ENCODE measurements around the gene ACTN4.

The ACTN4 gene

DNA sequence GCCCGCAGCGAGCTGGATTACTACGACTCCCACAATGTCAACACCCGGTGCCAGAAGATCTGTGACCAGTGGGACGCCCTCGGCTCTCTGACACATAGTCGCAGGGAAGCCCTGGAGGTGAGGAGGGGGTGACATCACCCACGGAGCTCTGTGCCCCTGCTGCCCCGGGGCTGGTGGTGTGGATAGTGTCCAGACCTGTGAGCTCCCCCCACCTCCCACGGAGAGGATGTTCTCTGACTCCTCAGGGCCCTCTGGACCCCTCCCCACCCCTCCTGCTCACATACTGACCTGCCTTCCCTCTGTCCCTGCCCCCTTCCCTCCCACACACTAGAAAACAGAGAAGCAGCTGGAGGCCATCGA, 76.1 kb downstream of the ACTN4 start:
- no peaks in the 10 kb centered on the region for H3K79me1 ChIP-seq (ENCODE audit: low read length)
- no peak overlapping the region for H4K5ac ChIP-seq (ENCODE audit: low read length)
- no peak overlapping the region for H2AK5ac ChIP-seq (ENCODE audit: low read length)
- H3K18ac ChIP-seq (ENCODE audit: low read length): no peak overlapping the region
- no peak overlapping the region for H3K4me3 ChIP-seq (ENCODE audit: low read length)
- no peak overlapping the region for H2BK15ac ChIP-seq (replicated peaks; ENCODE audit: low read depth)
- no peak overlapping the region for H3K56ac ChIP-seq (ENCODE audit: low read length)
- H3K9ac ChIP-seq (ENCODE audit: low read length): no peak overlapping the region
- no peaks in the 10 kb centered on the region for H3K79me2 ChIP-seq (ENCODE audit: control insufficient read depth, insufficient read depth, low read length)
- H4K8ac ChIP-seq (ENCODE audit: low read depth, low read length): no peak overlapping the region
- no peak overlapping the region for H3K23ac ChIP-seq (ENCODE audit: low read length)
- H2BK120ac ChIP-seq (ENCODE audit: low read depth, low read length): no peak overlapping the region
- no peak overlapping the region for H2BK5ac ChIP-seq (ENCODE audit: low read length)
- H3K27ac ChIP-seq (ENCODE audit: low read depth, low read length): no peak overlapping the region
- no peak overlapping the region for H3K4ac ChIP-seq (ENCODE audit: low read depth, low read length)
- H3K4me2 ChIP-seq (ENCODE audit: low read length): no peak overlapping the region
- peaks cover 28% of the 10 kb centered on the region for H3K36me3 ChIP-seq (ENCODE audit: control insufficient read depth, insufficient read depth, low read length)
- H3K27me3 ChIP-seq (ENCODE audit: insufficient read depth, low read length, poor library complexity): no peaks in the 10 kb centered on the region
- no peak for DNase-seq
- WGBS (ENCODE audit: extremely low coverage, insufficient coverage, low lambda C conversion rate): no CpG with 5 or more reads among the region's 11 CpGs
- no peaks in the 10 kb centered on the region for H3K4me1 ChIP-seq (ENCODE audit: control insufficient read depth, low read depth, low read length)

DNA sequence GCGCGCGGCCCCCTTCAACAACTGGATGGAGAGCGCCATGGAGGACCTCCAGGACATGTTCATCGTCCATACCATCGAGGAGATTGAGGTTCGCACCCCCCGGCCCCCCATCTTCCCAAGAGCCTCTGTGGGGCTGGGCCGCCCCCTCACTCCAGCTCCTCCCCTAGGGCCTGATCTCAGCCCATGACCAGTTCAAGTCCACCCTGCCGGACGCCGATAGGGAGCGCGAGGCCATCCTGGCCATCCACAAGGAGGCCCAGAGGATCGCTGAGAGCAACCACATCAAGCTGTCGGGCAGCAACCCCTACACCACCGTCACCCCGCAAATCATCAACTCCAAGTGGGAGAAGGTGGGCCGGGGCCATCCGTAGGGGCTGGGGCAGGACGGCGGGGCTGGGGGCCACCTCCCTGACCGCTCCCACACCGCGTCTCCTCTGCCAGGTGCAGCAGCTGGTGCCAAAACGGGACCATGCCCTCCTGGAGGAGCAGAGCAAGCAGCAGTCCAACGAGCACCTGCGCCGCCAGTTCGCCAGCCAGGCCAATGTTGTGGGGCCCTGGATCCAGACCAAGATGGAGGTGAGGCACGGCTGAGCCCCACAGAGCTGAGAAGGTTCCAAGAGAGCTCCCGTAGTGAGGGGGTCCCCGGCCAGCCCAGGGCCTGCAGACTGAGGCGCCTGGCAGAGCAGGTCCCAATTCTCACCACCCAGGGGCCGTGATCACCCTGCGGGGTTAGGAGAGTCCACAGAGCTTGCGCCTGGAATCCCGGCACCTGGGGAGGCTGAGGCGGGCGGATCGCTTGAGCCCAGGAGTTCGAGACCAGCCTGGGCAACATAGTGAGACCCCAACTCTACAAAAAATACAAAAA, 76.8 kb downstream of the ACTN4 start:
- no peak overlapping the region for H2BK5ac ChIP-seq (ENCODE audit: low read length)
- H3K27ac ChIP-seq (ENCODE audit: low read depth, low read length): no peak overlapping the region
- no peak overlapping the region for H3K23ac ChIP-seq (ENCODE audit: low read length)
- H3K4me1 ChIP-seq (ENCODE audit: control insufficient read depth, low read depth, low read length): no peaks in the 10 kb centered on the region
- DNase-seq: no peak
- no peak overlapping the region for H3K18ac ChIP-seq (ENCODE audit: low read length)
- H3K79me2 ChIP-seq (ENCODE audit: control insufficient read depth, insufficient read depth, low read length): no peaks in the 10 kb centered on the region
- no peaks in the 10 kb centered on the region for H3K79me1 ChIP-seq (ENCODE audit: low read length)
- H2AK5ac ChIP-seq (ENCODE audit: low read length): no peak overlapping the region
- no peak overlapping the region for H4K5ac ChIP-seq (ENCODE audit: low read length)
- no peak overlapping the region for H3K4me2 ChIP-seq (ENCODE audit: low read length)
- H3K36me3 ChIP-seq (ENCODE audit: control insufficient read depth, insufficient read depth, low read length): peaks cover 28% of the 10 kb centered on the region
- H3K27me3 ChIP-seq (ENCODE audit: insufficient read depth, low read length, poor library complexity): no peaks in the 10 kb centered on the region
- no CpG with 5 or more reads among the region's 42 CpGs for WGBS (ENCODE audit: extremely low coverage, insufficient coverage, low lambda C conversion rate)
- H4K8ac ChIP-seq (ENCODE audit: low read depth, low read length): no peak overlapping the region
- no peak overlapping the region for H3K4me3 ChIP-seq (ENCODE audit: low read length)
- H3K9ac ChIP-seq (ENCODE audit: low read length): no peak overlapping the region
- H3K56ac ChIP-seq (ENCODE audit: low read length): peak overlapping the region; percentile 15
- H2BK120ac ChIP-seq (ENCODE audit: low read depth, low read length): no peak overlapping the region
- H2BK15ac ChIP-seq (replicated peaks; ENCODE audit: low read depth): no peak overlapping the region
- H3K4ac ChIP-seq (ENCODE audit: low read depth, low read length): no peak overlapping the region

GRCh38 chr19:38725469-38726283, 78.2 kb downstream of the ACTN4 start:
- H3K18ac ChIP-seq (ENCODE audit: low read length): no peak overlapping the region

GRCh38 chr19:38726284-38726673, 78.8 kb downstream of the ACTN4 start:
- Histone ChIP-seq H2BK5ac (ENCODE audit: low read length) (no peak overlapping the region), H2AK5ac (ENCODE audit: low read length) (no peak overlapping the region), H3K4me2 (ENCODE audit: low read length) (no peak overlapping the region), H4K5ac (ENCODE audit: low read length) (no peak overlapping the region), H3K56ac (ENCODE audit: low read length) (no peak overlapping the region), H3K9ac (ENCODE audit: low read length) (no peak overlapping the region), H3K4ac (ENCODE audit: low read depth, low read length) (no peak overlapping the region), H2BK15ac (replicated peaks; ENCODE audit: low read depth) (no peak overlapping the region), H3K18ac (ENCODE audit: low read length) (no peak overlapping the region), H2BK120ac (ENCODE audit: low read depth, low read length) (no peak overlapping the region), H4K8ac (ENCODE audit: low read depth, low read length) (no peak overlapping the region), H3K79me2 (ENCODE audit: control insufficient read depth, insufficient read depth, low read length) (no peaks in the 10 kb centered on the region), H3K27me3 (ENCODE audit: insufficient read depth, low read length, poor library complexity) (no peaks in the 10 kb centered on the region), H3K4me1 (ENCODE audit: control insufficient read depth, low read depth, low read length) (no peaks in the 10 kb centered on the region), H3K23ac (ENCODE audit: low read length) (no peak overlapping the region), H3K27ac (ENCODE audit: low read depth, low read length) (no peak overlapping the region), H3K4me3 (ENCODE audit: low read length) (no peak overlapping the region), H3K36me3 (ENCODE audit: control insufficient read depth, insufficient read depth, low read length) (peaks cover 27% of the 10 kb centered on the region), H3K79me1 (ENCODE audit: low read length) (no peaks in the 10 kb centered on the region)
- DNase-seq: no peak
- no CpG with 5 or more reads among the region's 6 CpGs for WGBS (ENCODE audit: extremely low coverage, insufficient coverage, low lambda C conversion rate)

More at GRCh38 chr19:38725469-38726283, 78.2 kb downstream of the ACTN4 start:
- no peak overlapping the region for H2AK5ac ChIP-seq (ENCODE audit: low read length)
- no peak overlapping the region for H3K27ac ChIP-seq (ENCODE audit: low read depth, low read length)
- H3K4me1 ChIP-seq (ENCODE audit: control insufficient read depth, low read depth, low read length): no peaks in the 10 kb centered on the region
- DNase-seq: no peak
- no peak overlapping the region for H3K9ac ChIP-seq (ENCODE audit: low read length)
- WGBS (ENCODE audit: extremely low coverage, insufficient coverage, low lambda C conversion rate): no CpG with 5 or more reads among the region's 21 CpGs
- H3K36me3 ChIP-seq (ENCODE audit: control insufficient read depth, insufficient read depth, low read length): peaks cover 29% of the 10 kb centered on the region
- no peaks in the 10 kb centered on the region for H3K79me1 ChIP-seq (ENCODE audit: low read length)
- H3K79me2 ChIP-seq (ENCODE audit: control insufficient read depth, insufficient read depth, low read length): no peaks in the 10 kb centered on the region
- no peak overlapping the region for H3K56ac ChIP-seq (ENCODE audit: low read length)
- H2BK5ac ChIP-seq (ENCODE audit: low read length): no peak overlapping the region
- no peak overlapping the region for H4K8ac ChIP-seq (ENCODE audit: low read depth, low read length)
- no peak overlapping the region for H3K23ac ChIP-seq (ENCODE audit: low read length)
- H3K27me3 ChIP-seq (ENCODE audit: insufficient read depth, low read length, poor library complexity): no peaks in the 10 kb centered on the region
- no peak overlapping the region for H3K4ac ChIP-seq (ENCODE audit: low read depth, low read length)
- no peak overlapping the region for H2BK120ac ChIP-seq (ENCODE audit: low read depth, low read length)
- H2BK15ac ChIP-seq (replicated peaks; ENCODE audit: low read depth): no peak overlapping the region
- H3K4me3 ChIP-seq (ENCODE audit: low read length): no peak overlapping the region
- H4K5ac ChIP-seq (ENCODE audit: low read length): no peak overlapping the region
- no peak overlapping the region for H3K4me2 ChIP-seq (ENCODE audit: low read length)

DNA sequence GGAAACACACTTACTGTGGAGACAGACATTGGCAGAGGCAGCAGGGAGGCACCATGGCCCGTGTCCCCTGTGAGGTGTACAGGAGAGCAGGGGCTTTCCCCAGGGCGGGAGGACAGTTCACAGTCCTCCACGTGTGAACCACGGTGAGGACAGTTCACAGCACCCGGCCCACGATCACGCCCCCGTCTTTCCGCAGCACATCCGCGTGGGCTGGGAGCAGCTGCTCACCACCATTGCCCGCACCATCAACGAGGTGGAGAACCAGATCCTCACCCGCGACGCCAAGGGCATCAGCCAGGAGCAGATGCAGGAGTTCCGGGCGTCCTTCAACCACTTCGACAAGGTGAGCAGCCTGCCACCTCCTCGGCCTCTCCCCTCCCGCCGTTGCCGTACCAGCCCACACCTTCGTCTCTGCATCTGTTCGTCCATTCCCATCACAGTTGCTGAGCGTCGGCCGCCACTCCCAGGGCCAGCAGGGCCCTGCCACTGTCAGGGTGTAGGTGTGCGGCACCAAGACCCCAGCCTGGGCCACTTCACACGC, 79.4 kb downstream of the ACTN4 start:
- H3K56ac ChIP-seq (ENCODE audit: low read length): no peak overlapping the region
- no CpG with 5 or more reads among the region's 30 CpGs for WGBS (ENCODE audit: extremely low coverage, insufficient coverage, low lambda C conversion rate)
- no peak overlapping the region for H2BK5ac ChIP-seq (ENCODE audit: low read length)
- no peak overlapping the region for H3K4me2 ChIP-seq (ENCODE audit: low read length)
- H3K27me3 ChIP-seq (ENCODE audit: insufficient read depth, low read length, poor library complexity): no peaks in the 10 kb centered on the region
- H4K5ac ChIP-seq (ENCODE audit: low read length): no peak overlapping the region
- no peak overlapping the region for H3K4ac ChIP-seq (ENCODE audit: low read depth, low read length)
- no peak overlapping the region for H3K9ac ChIP-seq (ENCODE audit: low read length)
- H3K79me2 ChIP-seq (ENCODE audit: control insufficient read depth, insufficient read depth, low read length): no peaks in the 10 kb centered on the region
- DNase-seq: no peak
- H3K18ac ChIP-seq (ENCODE audit: low read length): no peak overlapping the region
- no peak overlapping the region for H3K23ac ChIP-seq (ENCODE audit: low read length)
- H2AK5ac ChIP-seq (ENCODE audit: low read length): no peak overlapping the region
- no peak overlapping the region for H2BK15ac ChIP-seq (replicated peaks; ENCODE audit: low read depth)
- H3K27ac ChIP-seq (ENCODE audit: low read depth, low read length): no peak overlapping the region
- H3K79me1 ChIP-seq (ENCODE audit: low read length): no peaks in the 10 kb centered on the region
- peaks cover 23% of the 10 kb centered on the region for H3K36me3 ChIP-seq (ENCODE audit: control insufficient read depth, insufficient read depth, low read length)
- no peak overlapping the region for H3K4me3 ChIP-seq (ENCODE audit: low read length)
- no peak overlapping the region for H2BK120ac ChIP-seq (ENCODE audit: low read depth, low read length)
- H3K4me1 ChIP-seq (ENCODE audit: control insufficient read depth, low read depth, low read length): no peaks in the 10 kb centered on the region
- no peak overlapping the region for H4K8ac ChIP-seq (ENCODE audit: low read depth, low read length)
